Measurements from ENCODE around the gene KCNIP4.

DNA sequence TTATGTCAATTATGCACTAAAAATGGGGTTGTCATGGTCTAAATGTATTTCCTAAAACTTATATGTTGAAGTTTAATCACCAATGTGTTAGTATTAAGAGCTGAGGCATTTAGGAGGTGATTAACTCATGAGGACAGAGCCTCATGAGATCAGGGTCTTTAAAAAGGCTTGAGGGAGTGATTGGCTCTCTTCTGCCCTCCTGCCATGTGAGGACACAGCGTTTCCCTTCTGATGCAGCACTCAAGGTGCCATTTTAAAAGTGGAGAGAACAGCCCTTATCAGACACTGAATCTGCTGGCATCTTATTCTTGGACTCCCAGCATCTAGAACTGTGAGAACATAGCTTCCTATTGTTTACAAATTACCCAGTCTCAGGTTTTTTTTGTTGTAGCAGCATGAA, 581.7 kb downstream of the KCNIP4 start:
- no peak for TF ChIP-seq SUZ12 (IDR thresholded peaks at IDR 0.05; ENCODE audit: extremely low read depth, insufficient read depth, insufficient read length)
- TF ChIP-seq ZNF274 (IDR thresholded peaks at IDR 0.05; ENCODE audit: low read depth, low read length): no peak
